Neural cell (in vitro differentiated cells): Measurements from ENCODE around the gene TNS4. TPM values are rescaled to one million over a fixed set of nuclear protein-coding genes. Genes with fewer than 3 reads are reported as not detected.

Source experiments
- H2AFZ ChIP-seq: fragments of 200-600, 300-800 bp; sonication (generic), shearing (Covaris generic); 2 replicates; pipeline ENCODE4 v1.6.0; 2014; ENCODE audit warnings: low read depth, mild to moderate bottlenecking, antibody characterized with exemption, low read length, moderate library complexity
- H3F3A ChIP-seq: fragments of 200-600 bp; shearing (Covaris generic); 2 replicates; pipeline ENCODE4 v1.6.1; 2016; ENCODE audit warnings: mild to moderate bottlenecking, moderate library complexity, mixed read lengths, antibody characterized with exemption, low read length; ENCODE audit not compliant: insufficient read depth, poor library complexity, severe bottlenecking
- H3K27ac ChIP-seq: fragments of 200-600, 300-800 bp; sonication (generic), shearing (Covaris generic); 2 replicates; pipeline ENCODE4 v1.5.1; 2014; ENCODE audit warnings: mild to moderate bottlenecking, low read length, moderate library complexity
- H3K27me3 ChIP-seq: fragments of 300-800, 200-600 bp; sonication (generic), shearing (Covaris generic); 2 replicates; pipeline ENCODE4 v1.6.0; 2014; ENCODE audit warnings: mild to moderate bottlenecking, low read depth, low read length, moderate library complexity; ENCODE audit not compliant: insufficient read depth
- H3K36me3 ChIP-seq: fragments of 300-800, 200-600 bp; sonication (generic), shearing (Covaris generic); 2 replicates; pipeline ENCODE4 v1.5.1; 2014; ENCODE audit warnings: mild to moderate bottlenecking, antibody characterized with exemption, low read length, moderate library complexity; ENCODE audit not compliant: insufficient read depth
- H3K4me2 ChIP-seq: fragments of 300-800, 200-600 bp; sonication (generic), shearing (Covaris generic); 2 replicates; pipeline ENCODE4 v1.6.0; 2014; ENCODE audit warnings: mild to moderate bottlenecking, low read length
- H3K4me3 ChIP-seq: fragments of 300-800, 200-600 bp; sonication (generic), shearing (Covaris generic); 2 replicates; pipeline ENCODE4 v1.5.1; 2014; ENCODE audit warnings: mild to moderate bottlenecking, low read length, moderate library complexity
- H3K79me2 ChIP-seq: fragments of 200-600 bp; shearing (Covaris generic); replicated peaks from 2 replicates; pipeline ENCODE4 v1.6.0; 2014; ENCODE audit warnings: mild to moderate bottlenecking, low read length, moderate library complexity; ENCODE audit not compliant: insufficient read depth
- H3K9ac ChIP-seq: fragments of 300-800, 200-600 bp; sonication (generic), shearing (Covaris generic); 2 replicates; pipeline ENCODE4 v1.6.1; 2016; ENCODE audit warnings: mild to moderate bottlenecking, low read length, mixed read lengths
- H3K9me2 ChIP-seq: fragments of 200-600 bp; shearing (Covaris generic); 2 replicates; pipeline ENCODE4 v1.6.1; 2016; ENCODE audit warnings: mild to moderate bottlenecking, low read length, mixed read lengths; ENCODE audit not compliant: insufficient read depth
- H3K9me3 ChIP-seq: fragments of 200-600, 300-800 bp; sonication (generic), shearing (Covaris generic); 2 replicates; pipeline ENCODE4 v1.6.1; 2016; ENCODE audit warnings: mild to moderate bottlenecking, mixed run types, low read length, moderate library complexity, mixed read lengths
- H4K20me1 ChIP-seq: fragments of 200-600 bp; shearing (Covaris generic); 2 replicates; pipeline ENCODE4 v1.6.1; 2016; ENCODE audit warnings: mild to moderate bottlenecking, mixed run types; ENCODE audit not compliant: insufficient read depth
- CTCF ChIP-seq: fragments of 450-650 bp; IDR thresholded peaks from 2 replicates; pipeline ENCODE4 v1.5.1; 2014; ENCODE audit warnings: antibody characterized with exemption, mild to moderate bottlenecking, moderate library complexity; ENCODE audit not compliant: poor library complexity, severe bottlenecking
- EP300 ChIP-seq: fragments of 450-650 bp; conservative IDR thresholded peaks from 2 replicates; pipeline ENCODE4 v1.6.1; 2014; ENCODE audit warnings: antibody characterized with exemption, mild to moderate bottlenecking, moderate library complexity; ENCODE audit not compliant: poor library complexity, severe bottlenecking
- EZH2 ChIP-seq: fragments of 200-600, 300-800 bp; shearing (Covaris generic), sonication (generic); IDR thresholded peaks from 2 replicates; pipeline ENCODE4 v1.6.1; 2014; ENCODE audit warnings: antibody characterized with exemption, low read length, borderline replicate concordance, mild to moderate bottlenecking; ENCODE audit not compliant: insufficient read depth, poor library complexity, severe bottlenecking
- MXI1 ChIP-seq: fragments of 450-650 bp; conservative IDR thresholded peaks from 2 replicates; pipeline ENCODE4 v1.6.1; 2014; ENCODE audit warnings: antibody characterized with exemption, mild to moderate bottlenecking; ENCODE audit not compliant: poor library complexity, severe bottlenecking
- POLR2AphosphoS5 ChIP-seq: IDR thresholded peaks from 2 replicates; pipeline ENCODE4 v1.6.1; 2012
- RAD21 ChIP-seq: fragments of 450-650 bp; conservative IDR thresholded peaks from 2 replicates; pipeline ENCODE4 v1.6.1; 2014; ENCODE audit warnings: antibody characterized with exemption, mild to moderate bottlenecking, moderate library complexity
- REST ChIP-seq: IDR thresholded peaks from 2 replicates; pipeline ENCODE4 v1.6.1; 2012; ENCODE audit warnings: borderline replicate concordance
- SMC3 ChIP-seq: fragments of 450-650 bp; conservative IDR thresholded peaks from 2 replicates; pipeline ENCODE4 v1.6.1; 2014; ENCODE audit warnings: antibody characterized with exemption, mild to moderate bottlenecking, moderate library complexity; ENCODE audit not compliant: poor library complexity
- TAF1 ChIP-seq: IDR thresholded peaks from 2 replicates; pipeline ENCODE4 v1.6.1; 2012; ENCODE audit warnings: low read depth
- polyA plus RNA-seq: library from polyadenylated mRNA; depleted of rRNA; stranded (reverse); fragments of >200 nt; gene quantifications from 2 replicates; pipeline ENCODE4 v1.2.3, GENCODE V29; 2014

Gene TNS4
- polyA plus RNA-seq, 1 donor from 2014 or later: not detected

GRCh38 chr17:40540448-40540847 is 39.0 kb upstream of the TNS4 start:
- H3K9me3 ChIP-seq: no peaks in the 10 kb centered on the region
- TF ChIP-seq MXI1: no peak
- TF ChIP-seq TAF1: no peak
- no peak for TF ChIP-seq POLR2AphosphoS5
- no peak for TF ChIP-seq SMC3
- no peak for TF ChIP-seq REST
- TF ChIP-seq CTCF: no peak
- TF ChIP-seq RAD21: no peak
- TF ChIP-seq EP300: no peak
- no peak for TF ChIP-seq EZH2
- no peak overlapping the region for H3K4me3 ChIP-seq
- H3K4me2 ChIP-seq: no peak overlapping the region
- H3K27me3 ChIP-seq: no peaks in the 10 kb centered on the region
- H3K9me2 ChIP-seq: no peaks in the 10 kb centered on the region
- H2AFZ ChIP-seq: no peak overlapping the region
- no peaks in the 10 kb centered on the region for H3K79me2 ChIP-seq
- H3K9ac ChIP-seq: no peak overlapping the region
- no peaks in the 10 kb centered on the region for H3K36me3 ChIP-seq
- no peaks in the 10 kb centered on the region for H4K20me1 ChIP-seq
- H3K27ac ChIP-seq: no peak overlapping the region
- no peaks in the 10 kb centered on the region for H3F3A ChIP-seq

GRCh38 chr17:40539711-40540411 is 38.4 kb upstream of the TNS4 start:
- Histone ChIP-seq H3K36me3 (no peaks in the 10 kb centered on the region), H4K20me1 (no peaks in the 10 kb centered on the region), H3K4me2 (no peak overlapping the region), H3K27ac (no peak overlapping the region), H3K9me3 (no peaks in the 10 kb centered on the region), H3K4me3 (no peak overlapping the region), H3K9ac (no peak overlapping the region), H3K27me3 (no peaks in the 10 kb centered on the region), H3K79me2 (no peaks in the 10 kb centered on the region), H3F3A (no peaks in the 10 kb centered on the region), H2AFZ (no peak overlapping the region), H3K9me2 (no peaks in the 10 kb centered on the region)
- no peak for TF ChIP-seq SMC3
- no peak for TF ChIP-seq TAF1
- no peak for TF ChIP-seq REST
- TF ChIP-seq POLR2AphosphoS5: no peak
- TF ChIP-seq EP300: no peak
- TF ChIP-seq CTCF: no peak
- no peak for TF ChIP-seq MXI1
- TF ChIP-seq EZH2: no peak
- no peak for TF ChIP-seq RAD21
